Pancreas (tissue), 10 donors: ENCODE results near the gene FBXL15. TPM values are rescaled to one million over a fixed set of nuclear protein-coding genes. Genes with fewer than 3 reads are reported as not detected.
"Not testable (repeated sequence)": the region's sequence is repeated elsewhere in the genome, so short reads cannot be mapped to it uniquely, and the experiment has no call there.

ENCODE experiments used
- ATAC-seq, 4 donors: fragments of 200-7000 bp; cut with Tn5 transposase; one replicate each; pipeline versions ENCODE4 v1.8.0 to v1.9.1; 2020; ENCODE audit warnings: mild to moderate bottlenecking in 4 of 4, moderate library complexity in 4 of 4
- DNase-seq, 6 donors: peaks; one replicate each; pipeline ENCODE4 v3.0.0-alpha.2; 2020
- FAIRE-seq: peaks from 2 replicates; lab custom pipeline; 2012; peaks lifted over from hg19 to GRCh38; lab: Jason Lieb, UNC
- H3K27ac ChIP-seq, 4 donors: fragments of 200-600 bp; sonication (generic); 1 replicate in 3 of 4; 2 replicates in 1 of 4; pipeline versions ENCODE4 v1.5.0 to v1.8.0; 2020
- H3K27me3 ChIP-seq, 4 donors: fragments of 200-600 bp; one replicate each; pipeline ENCODE4 v1.8.0; 2021
- H3K36me3 ChIP-seq, 3 donors: fragments of 200-600 bp; sonication (generic) in 1 of 3; one replicate each; pipeline versions ENCODE4 v1.5.0 to v1.8.0; 2020 to 2021
- H3K4me1 ChIP-seq, 3 donors: fragments of 200-600 bp; one replicate each; pipeline ENCODE4 v1.8.0; 2021
- H3K4me3 ChIP-seq, 4 donors: fragments of 200-600 bp; sonication (generic) in 2 of 4; one replicate each; pipeline versions ENCODE4 v1.5.0 to v1.8.0; 2020 to 2021
- H3K9me3 ChIP-seq, 4 donors: fragments of 200-600 bp; one replicate each; pipeline ENCODE4 v1.8.0; 2021
- WGBS, 2 donors: extraction: QIAGEN DNeasy Blood & Tissue Kit; methylation state at CpG; one replicate each; pipeline ENCODE4 v1.1.7; 2013; 5-methylcytosine and 5-hydroxymethylcytosine counted together
- intact Hi-C, 3 donors: fragments of 100-400 bp; cut with DNase I; formaldehyde crosslinking; loops; one replicate each; pipeline versions ENCODE4 v1.11.1 to v1.14.2; 2022
- polyA plus RNA-seq, 2 donors: library from polyadenylated mRNA; stranded (reverse); fragments of 200-250 nt; gene quantifications; one replicate each; pipeline ENCODE4 v1.2.3, GENCODE V29; 2013
- total RNA-seq, 6 donors: library from RNA; stranded (reverse); fragmentation: NEBNext Ultra II Directional in 4 of 6; extraction: Animal tissue kit (Norgen Biotek cat#: 25700) in 4 of 6; gene quantifications; one replicate each; pipeline versions ENCODE4 v1.2.1 to v1.2.4, GENCODE V29; 2021 to 2023
- TF ChIP-seq, protein P1 (sequence below), 4 donors: fragments of 200-600 bp; sonication (generic) in 3 of 4; IDR thresholded peaks; one replicate each; pipeline versions ENCODE4 v1.5.0 to v1.8.0; 2021; ENCODE audit warnings: antibody characterized with exemption in 4 of 4
- donor health status: healthy with polysubstance abuse.
- donor health status: DM: no; HTN: no; CAD: no; lungs with moderate emphysema.
- donor health status: DM: no; HTN: no; CAD: no.
- donor health status: control.
- donor health status: control.
- donor health status: Bipolar disorder and iron deficiency.
- donor health status: DM: yes; HTN: yes; CAD: no.
- donor health status: DM: no; HTN: no; CAD: no.
- donor health status: DM: no; HTN: no; CAD: no.
- donor health status: DM: yes; HTN: yes; CAD: no.

Gene FBXL15
- total and polyA plus RNA-seq, 8 donors: 10.0 to 24.2 (median 11.1) TPM

DNA sequence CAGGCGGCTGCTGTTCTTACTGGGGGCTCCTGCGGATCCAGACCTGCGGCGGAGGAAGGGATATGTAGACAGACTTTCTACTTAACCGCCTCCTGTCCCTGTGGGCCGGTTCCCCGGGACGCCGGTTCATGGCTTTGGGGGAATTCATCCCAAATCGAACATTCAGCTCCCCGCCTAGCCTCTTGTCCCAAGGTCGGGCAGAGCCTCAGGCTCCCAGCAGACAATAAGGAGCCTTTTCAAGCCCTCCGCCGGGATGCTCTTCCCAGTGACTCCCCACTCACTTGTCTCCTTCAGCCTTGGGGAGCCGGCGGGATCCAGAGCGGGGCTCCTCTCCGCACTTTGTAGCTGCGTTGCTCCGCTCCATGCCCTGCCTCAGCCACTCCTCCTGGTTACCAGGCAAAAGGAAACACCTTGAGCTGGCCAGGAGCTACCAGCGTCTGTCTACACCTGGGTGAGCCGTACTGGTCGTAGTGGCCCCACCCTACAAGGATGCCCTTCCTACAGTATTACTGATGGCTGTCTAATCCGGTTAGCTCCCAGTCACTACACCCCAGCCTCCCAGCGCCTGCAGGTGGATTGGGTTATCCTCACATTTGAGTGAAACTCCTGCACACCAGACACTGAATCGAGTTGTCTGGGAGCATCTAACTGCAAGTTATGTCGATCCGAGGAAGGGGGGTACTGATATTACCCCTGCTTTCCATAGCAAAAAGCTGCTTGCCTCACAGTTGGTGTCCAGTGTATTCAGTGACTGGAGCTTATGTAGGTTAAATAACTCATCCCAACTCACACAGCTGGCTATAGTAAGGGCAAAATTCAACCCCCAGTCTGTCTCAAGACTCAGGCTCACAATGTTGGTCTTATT lies 30.7 kb downstream of the FBXL15 start, which contains the start of gene C10orf95:
C10orf95 (minus strand) TSS at position 439 of the 865 bp plus-strand sequence. CDS start 450 bp downstream, outside the sequence.
- H3K4me1 ChIP-seq: peaks cover 0 to 5% (median 0%) of the 10 kb centered on the region in 3 donors
- TF ChIP-seq, protein P1, sequence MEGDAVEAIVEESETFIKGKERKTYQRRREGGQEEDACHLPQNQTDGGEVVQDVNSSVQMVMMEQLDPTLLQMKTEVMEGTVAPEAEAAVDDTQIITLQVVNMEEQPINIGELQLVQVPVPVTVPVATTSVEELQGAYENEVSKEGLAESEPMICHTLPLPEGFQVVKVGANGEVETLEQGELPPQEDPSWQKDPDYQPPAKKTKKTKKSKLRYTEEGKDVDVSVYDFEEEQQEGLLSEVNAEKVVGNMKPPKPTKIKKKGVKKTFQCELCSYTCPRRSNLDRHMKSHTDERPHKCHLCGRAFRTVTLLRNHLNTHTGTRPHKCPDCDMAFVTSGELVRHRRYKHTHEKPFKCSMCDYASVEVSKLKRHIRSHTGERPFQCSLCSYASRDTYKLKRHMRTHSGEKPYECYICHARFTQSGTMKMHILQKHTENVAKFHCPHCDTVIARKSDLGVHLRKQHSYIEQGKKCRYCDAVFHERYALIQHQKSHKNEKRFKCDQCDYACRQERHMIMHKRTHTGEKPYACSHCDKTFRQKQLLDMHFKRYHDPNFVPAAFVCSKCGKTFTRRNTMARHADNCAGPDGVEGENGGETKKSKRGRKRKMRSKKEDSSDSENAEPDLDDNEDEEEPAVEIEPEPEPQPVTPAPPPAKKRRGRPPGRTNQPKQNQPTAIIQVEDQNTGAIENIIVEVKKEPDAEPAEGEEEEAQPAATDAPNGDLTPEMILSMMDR (IDR thresholded peaks at IDR 0.05): no peak
- H3K27me3 ChIP-seq: no peaks in the 10 kb centered on the region
- no peaks in the 10 kb centered on the region for H3K36me3 ChIP-seq
- peak; percentile 32 to 79 (median 52) for DNase-seq
- 8 to 15% methylated on average over 26 to 28 of the region's 28 CpGs for WGBS, 2 donors
- peak; percentile 13 to 31 (median 23) for ATAC-seq
- intact Hi-C loops: no loop called here
- FAIRE-seq: no peak
- H3K27ac ChIP-seq: peak within 1 kb of the TSS; percentile 79 to 91 (median 86)
- peak within 1 kb of the TSS; percentile 70 to 94 (median 86) for H3K4me3 ChIP-seq
- H3K9me3 ChIP-seq: no peaks in the 10 kb centered on the region

DNA sequence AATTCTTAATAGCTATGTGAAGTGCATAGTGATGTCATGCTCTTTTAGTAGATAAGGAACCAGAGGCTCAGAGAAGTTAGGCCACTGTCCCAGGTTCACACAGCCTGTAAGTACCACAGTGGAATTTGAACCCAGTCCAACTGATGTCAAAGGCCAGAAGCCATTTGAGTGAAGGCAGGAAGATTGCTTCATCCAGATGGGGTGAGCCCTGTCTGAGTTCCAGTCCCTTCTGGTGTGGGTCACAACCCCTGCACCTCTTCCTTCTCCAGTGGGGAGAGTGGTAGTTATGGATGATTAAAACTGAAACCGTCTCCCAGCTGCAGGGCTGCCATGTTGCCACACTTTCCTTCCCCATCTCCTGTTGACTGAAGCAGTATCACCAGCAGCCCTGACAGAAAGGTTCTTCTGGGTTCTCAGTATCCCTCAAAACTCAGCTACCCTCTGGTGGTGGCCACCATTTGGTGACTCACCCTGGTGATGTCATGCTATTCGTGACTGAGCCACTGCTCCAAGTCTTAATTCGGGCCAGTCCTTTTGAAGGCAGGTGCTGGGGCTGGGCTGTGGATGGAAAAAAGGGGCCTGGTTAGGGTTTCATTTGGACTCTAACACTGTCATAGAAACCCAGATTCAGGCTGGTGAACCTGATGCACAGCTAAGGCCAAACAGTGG lies 32.2 kb downstream of the FBXL15 start:
- no peaks in the 10 kb centered on the region for H3K36me3 ChIP-seq
- intact Hi-C loops: no loop called here
- FAIRE-seq (no peak), ATAC-seq (no peak), DNase-seq (peak in 2 of 6 donors; percentile 37 to 40)
- WGBS, 2 donors: 69 to 71% methylated on average over 3 of the region's 3 CpGs
- peaks cover 0 to 5% (median 0%) of the 10 kb centered on the region in 3 donors for H3K4me1 ChIP-seq
- no peaks in the 10 kb centered on the region for H3K9me3 ChIP-seq
- TF ChIP-seq, protein P1 (IDR thresholded peaks at IDR 0.05): no peak
- H3K27ac ChIP-seq: peak overlapping the region in 1 of 4 donors; percentile 28
- no peak overlapping the region for H3K4me3 ChIP-seq
- no peaks in the 10 kb centered on the region for H3K27me3 ChIP-seq

DNA sequence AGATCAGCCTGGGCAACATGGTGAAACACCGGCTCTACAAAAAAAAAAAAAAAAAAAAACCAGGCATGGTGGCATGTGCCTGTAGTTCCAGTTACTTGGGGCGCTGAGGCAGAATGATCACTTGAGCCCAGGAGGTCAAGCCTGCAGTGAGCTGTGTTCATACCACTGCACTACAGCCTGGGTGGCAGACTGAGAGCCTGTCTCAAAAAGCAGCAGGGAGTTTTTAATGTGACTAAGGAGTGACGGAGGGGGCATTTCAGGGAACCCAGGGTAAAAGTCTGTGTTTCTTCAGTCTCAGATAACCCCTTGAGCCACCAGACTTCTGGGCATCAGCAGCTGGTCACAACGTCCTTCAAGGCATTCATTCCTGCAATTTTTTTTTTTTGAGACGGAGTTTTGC lies 32.9 kb downstream of the FBXL15 start:
- 73 to 82% methylated on average over 5 of the region's 5 CpGs for WGBS, 2 donors
- ATAC-seq (no peak), DNase-seq (peak in 1 of 6 donors; percentile 8), FAIRE-seq (no peak)
- Histone ChIP-seq H3K36me3 (no peaks in the 10 kb centered on the region), H3K27ac (peak overlapping the region in 2 of 4 donors; percentile 6 to 28), H3K4me1 (peaks cover 0 to 5% (median 0%) of the 10 kb centered on the region in 3 donors), H3K4me3 (no peak overlapping the region), H3K9me3 (no peaks in the 10 kb centered on the region), H3K27me3 (no peaks in the 10 kb centered on the region)
- TF ChIP-seq, protein P1 (IDR thresholded peaks at IDR 0.05): no peak
- intact Hi-C loops: no loop called here

DNA sequence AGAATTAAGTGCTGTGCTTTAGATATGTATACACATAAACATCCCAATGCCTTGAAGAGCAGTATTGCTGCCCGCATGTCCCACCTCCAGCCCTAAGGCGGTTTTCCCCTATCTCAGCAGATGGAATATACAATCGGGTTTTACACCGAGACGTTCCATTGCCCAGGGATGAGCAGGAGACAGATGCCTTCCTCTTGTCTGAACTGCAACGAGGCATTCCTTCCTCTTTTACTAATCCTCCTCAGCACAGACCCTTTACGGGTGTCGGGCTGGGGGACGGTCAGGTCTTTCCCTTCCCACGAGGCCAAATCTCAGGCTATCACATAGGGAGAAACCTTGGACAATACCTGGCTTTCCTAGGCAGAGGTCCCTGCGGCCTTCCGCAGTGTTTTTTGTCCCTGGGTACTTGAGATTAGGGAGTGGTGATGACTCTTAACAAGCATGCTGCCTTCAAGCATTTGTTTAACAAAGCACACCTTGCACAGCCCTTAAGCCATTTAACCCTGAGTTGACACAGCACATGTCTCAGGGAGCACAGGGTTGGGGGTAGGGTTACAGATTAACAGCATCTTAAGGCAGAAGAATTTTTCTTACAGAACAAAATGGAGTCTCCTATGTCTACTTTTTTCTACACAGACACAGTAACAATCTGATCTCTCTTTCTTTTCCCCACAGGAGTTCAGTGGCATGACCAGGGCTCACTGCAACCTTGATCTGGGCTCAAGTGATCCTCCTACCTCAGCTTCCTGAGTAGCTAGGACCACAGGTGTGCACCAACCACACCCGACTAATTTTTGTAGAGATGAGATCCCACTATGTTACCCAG lies 34.2 kb downstream of the FBXL15 start:
- FAIRE-seq, H3K4me1 ChIP-seq, H3K9me3 ChIP-seq, DNase-seq, intact Hi-C loops, H3K27ac ChIP-seq, H3K4me3 ChIP-seq, H3K27me3 ChIP-seq, ATAC-seq, H3K36me3 ChIP-seq: not testable (repeated sequence)
- 82 to 86% methylated on average over 13 of the region's 13 CpGs for WGBS, 2 donors
